HG02588 (cell line): ENCODE results near the gene GNB3.
A peak's percentile ranks its signal among the peaks of the same experiment; 100 is the strongest.

ENCODE experiments used
- ATAC-seq: cut with Tn5 transposase; IDR thresholded peaks from one replicate; pipeline ENCODE4 v1.9.1; 2021; ENCODE audit warnings: mild to moderate bottlenecking, moderate library complexity; ENCODE audit not compliant: unreplicated experiment

The GNB3 gene

DNA sequence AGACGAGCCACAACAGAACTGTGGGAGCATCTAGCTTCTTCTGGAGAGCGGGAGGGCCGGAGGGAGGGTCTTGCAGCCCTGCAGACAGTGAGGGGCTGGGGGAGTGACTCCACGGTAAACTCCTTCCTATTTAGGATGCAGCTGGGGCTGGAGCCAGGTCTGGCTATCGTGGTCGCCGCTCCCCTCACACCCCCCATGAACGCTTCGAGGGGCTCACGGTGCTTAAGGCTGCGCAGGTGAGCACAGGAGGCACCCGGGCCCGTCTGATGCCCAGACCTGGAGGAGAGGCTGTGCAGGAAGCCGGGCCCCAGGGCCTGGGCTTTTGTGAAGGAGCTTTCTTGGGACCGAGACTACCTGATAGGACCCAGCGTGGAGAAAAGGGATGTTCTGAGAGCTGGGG is 3.9 kb upstream of the GNB3 start:
- no peak for ATAC-seq

- no peak for ATAC-seq
Measured at GRCh38 chr12:6837370-6838060, 3.2 kb upstream of the GNB3 start.

GRCh38 chr12:6838854-6839253 is 1.9 kb upstream of the GNB3 start:
- ATAC-seq, result no peak

- peak; percentile 87 for ATAC-seq
Measured at GRCh38 chr12:6839482-6840201, 1.1 kb upstream of the GNB3 start.

DNA sequence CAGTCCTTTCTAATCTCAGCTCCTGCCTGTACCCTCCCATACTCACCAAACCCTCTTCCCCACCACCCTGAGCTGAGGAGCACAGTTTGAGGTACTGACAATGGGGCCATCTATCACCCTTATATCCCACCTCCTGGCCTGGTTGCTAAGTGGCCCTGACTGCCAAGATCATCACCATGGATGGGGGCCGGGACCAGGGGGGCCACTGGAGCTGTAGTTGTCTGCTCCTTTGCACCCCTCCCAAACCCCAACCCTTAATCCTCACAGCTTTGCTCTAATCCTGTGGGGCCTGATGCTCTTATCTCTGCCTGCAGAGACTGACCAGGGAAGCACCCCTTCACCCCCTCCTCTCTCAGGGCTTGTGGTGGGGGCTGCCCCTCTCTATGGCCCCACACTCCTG is 395 bp upstream of the GNB3 start:
- ATAC-seq, result no peak

- ATAC-seq, result no peak
Measured at GRCh38 chr12:6842075-6842474, 1.4 kb downstream of the GNB3 start.

GRCh38 chr12:6843118-6843902 is 2.6 kb downstream of the GNB3 start:
- ATAC-seq, result no peak

DNA sequence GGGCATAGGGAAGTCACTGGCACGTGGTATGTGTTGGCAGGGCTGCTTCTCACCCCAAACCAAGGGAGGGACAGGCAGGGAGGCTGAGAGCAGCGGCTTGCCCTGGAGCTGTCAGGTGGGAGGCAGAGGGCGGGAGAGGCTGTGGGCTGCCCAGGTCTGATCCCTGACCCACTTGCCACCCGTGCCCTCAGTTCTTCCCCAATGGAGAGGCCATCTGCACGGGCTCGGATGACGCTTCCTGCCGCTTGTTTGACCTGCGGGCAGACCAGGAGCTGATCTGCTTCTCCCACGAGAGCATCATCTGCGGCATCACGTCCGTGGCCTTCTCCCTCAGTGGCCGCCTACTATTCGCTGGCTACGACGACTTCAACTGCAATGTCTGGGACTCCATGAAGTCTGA is 4.7 kb downstream of the GNB3 start:
- ATAC-seq, result no peak

- ATAC-seq, result no peak
Measured at GRCh38 chr12:6846316-6846869, 5.7 kb downstream of the GNB3 start.

GRCh38 chr12:6847676-6848075 is 7.0 kb downstream of the GNB3 start:
- ATAC-seq, result no peak

DNA sequence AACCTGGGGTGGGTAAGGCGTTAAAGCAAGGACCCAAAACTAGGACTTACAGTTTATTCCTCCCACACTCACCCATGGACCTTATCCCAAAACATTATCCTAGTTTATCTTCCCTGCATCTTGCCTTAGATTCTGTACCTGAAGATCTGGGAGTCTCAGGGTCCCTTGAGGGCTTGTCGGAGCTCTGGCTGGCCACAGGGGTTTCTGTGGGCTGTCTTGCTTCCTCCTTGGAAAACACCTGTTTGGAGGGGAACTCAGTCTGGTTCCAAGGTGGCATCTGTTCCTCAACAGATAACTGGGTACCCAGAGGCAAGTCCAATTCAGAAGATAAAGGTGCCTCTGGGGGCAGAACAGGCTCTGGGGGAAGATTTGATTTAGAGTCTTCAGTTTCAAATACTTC is 8.7 kb downstream of the GNB3 start:
- ATAC-seq, result no peak

DNA sequence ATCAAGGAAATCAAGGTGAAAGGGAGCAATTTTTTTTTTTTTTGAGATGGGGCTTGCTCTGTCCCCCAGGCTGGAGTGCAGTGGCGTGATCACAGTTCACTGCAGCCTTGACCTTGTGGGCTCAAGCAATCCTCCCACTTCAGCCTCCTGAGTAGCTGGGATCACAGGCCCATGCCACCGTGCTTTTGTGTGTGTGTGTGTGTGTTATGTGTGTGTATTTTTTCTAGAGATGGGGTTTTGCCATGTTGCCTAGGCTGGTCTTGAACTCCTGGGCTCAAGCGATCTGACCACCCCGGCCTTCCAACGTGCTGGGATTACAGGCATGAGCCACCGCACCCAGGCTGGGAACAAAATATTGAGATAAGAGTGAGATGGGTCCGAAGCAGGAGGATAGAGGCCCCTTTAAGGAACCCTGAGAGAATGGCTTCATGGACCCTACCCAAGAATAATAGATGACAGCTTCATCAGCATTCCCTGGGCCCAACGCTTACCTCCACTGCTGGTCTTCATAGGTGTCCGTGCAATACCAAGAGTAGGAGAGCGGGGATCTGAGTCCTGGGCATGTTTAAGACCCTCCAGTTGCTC is 9.3 kb downstream of the GNB3 start:
- ATAC-seq, result no peak

DNA sequence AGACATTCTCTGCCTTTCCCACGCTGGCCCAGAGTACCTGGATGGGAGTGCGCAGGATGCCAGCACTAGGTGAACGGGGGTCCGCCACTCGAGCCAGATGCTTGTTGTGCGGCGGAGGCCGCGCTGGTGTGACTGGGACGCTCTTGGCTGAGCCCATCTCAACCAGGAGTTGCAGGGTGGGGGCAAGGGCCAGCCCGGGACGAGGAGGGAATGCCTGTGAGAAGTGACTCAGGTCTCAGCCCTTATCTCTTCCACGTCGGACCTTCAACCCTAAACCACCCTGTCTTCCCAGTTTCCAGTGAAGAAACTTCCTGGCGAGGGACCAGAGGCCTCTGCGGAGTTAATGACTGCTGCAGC is 10.0 kb downstream of the GNB3 start:
- no peak for ATAC-seq

DNA sequence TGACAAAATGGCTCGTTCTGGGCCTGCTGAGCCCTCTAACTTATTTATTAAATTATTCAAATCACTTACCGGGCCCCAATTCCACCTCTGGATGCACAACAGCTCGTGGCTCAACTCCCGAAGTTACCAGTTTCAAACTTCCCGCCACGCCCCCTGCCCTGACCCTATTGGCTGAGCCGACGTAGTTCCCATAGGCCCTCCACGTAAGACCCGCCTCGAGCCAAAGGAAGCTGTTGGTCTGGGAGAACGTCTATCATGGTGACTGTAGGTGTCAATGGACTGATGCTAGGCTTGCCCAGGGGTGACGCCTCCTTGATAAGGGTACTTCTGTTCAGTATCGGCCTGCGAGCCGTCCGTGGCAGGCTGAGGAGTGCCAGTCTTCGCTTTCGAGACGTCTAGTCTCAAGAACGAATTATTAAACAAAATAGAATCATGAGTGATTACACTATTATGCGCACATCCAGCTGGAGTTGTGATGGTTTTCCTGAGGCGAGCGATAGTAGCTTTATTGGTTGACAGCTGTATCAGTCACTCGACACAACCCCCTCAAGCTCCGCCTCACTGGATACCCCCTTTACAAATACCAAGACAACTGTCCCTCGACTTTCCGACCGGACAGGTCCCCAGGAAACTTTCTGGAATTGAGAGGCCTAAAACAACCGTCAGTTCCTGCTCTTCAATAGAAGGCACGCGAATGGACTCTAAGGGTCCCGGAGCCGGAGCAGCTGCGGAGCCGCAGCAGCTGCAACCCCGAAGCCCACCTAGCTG is 10.6 kb downstream of the GNB3 start, which contains the start of gene CDCA3:
CDCA3 (minus strand) TSS at position 134 of the 768 bp plus-strand sequence. CDS start 334 bp downstream, outside the sequence.
- peak; percentile 53 for ATAC-seq

GRCh38 chr12:6851921-6852650 is 11.4 kb downstream of the GNB3 start, which contains the start of gene USP5:
USP5 (plus strand) TSS chr12:6852150; CDS start chr12:6852180, 30 bp downstream.
- peak; percentile 70 for ATAC-seq

DNA sequence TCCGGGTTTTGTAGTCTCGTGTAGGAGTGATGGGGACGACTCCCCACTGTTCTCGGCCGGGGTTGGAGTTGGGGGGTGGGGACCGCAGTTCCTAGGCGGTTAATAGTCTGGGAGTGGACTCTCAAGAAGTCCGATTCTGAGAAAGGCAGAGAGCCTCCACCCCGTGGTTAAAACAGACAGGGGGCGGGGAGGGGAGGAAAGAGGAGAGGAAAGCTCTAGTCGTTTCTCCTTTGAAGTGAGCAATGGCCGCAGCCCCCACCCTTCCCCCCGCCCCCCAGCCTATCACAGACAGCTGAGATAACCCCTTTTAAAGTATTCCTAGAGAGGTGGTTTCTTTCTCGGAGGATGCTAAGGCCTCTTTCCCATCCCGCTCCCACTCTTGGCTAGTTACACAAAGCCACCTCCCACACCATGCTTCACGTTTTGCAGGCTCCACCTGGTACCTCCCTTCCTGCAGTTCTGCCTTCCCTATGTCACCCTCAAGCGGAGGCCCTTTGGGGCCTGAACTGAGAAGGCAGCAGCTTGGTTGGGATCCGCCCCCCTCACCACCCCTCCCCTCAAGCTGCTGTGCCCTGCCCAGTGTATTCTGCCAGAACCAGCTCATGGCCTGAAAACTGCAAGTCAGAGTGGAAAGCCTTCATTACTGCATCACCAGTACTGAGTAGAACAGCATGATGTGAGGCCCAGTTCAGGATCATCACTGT is 12.1 kb downstream of the GNB3 start:
- no peak for ATAC-seq

GRCh38 chr12:6853626-6854025 is 12.9 kb downstream of the GNB3 start:
- ATAC-seq, result no peak

DNA sequence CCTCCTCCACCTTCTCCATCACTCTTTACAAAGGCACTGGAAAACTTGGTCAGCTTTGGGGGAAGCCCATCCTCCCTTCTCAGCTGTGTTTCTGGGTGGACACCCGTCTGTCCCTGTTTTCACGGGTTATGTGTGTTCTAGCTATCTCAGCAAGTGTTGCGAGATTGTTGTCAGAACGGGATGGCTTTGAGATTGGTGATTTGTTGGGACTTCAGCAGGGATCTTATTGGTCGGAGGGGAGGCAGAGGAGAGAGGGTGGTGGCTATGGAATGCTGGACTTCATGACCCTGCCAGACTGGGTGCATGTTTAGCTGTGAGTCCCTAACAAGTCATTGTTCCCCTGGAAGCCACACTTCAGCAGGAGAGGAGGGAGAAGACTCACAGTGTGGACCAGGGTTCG is 13.3 kb downstream of the GNB3 start:
- no peak for ATAC-seq

- no peak for ATAC-seq
Measured at GRCh38 chr12:6855322-6855721, 14.6 kb downstream of the GNB3 start.
